ENCODE results near the gene FBRS.

Gene FBRS

GRCh38 chr16:30657866-30658730 lies at the start of gene FBRS:
Gene FBRS, plus strand, starts transcription at chr16:30658431. Its CDS starts 1,088 bp downstream, at chr16:30659519.
- H3K4me3 ChIP-seq (ENCODE audit: control insufficient read depth, low read depth, low read length), result peak within 1 kb of the TSS; percentile 92
- peak; percentile 43 for TF ChIP-seq CTCF (conservative IDR thresholded peaks at IDR 0.05; ENCODE audit: control insufficient read depth, insufficient read depth, low read depth, low read length)
- peak; percentile 100 for DNase-seq (ENCODE audit: low read depth)

GRCh38 chr16:30609002-30609925 lies 49.0 kb upstream of the FBRS start:
- DNase-seq (ENCODE audit: low read depth), result no peak
- H3K4me3 ChIP-seq (ENCODE audit: control insufficient read depth, low read depth, low read length), result peak overlapping the region; percentile 96
- TF ChIP-seq CTCF (conservative IDR thresholded peaks at IDR 0.05; ENCODE audit: control insufficient read depth, insufficient read depth, low read depth, low read length), result no peak

GRCh38 chr16:30609926-30610839 lies 48.0 kb upstream of the FBRS start, which contains the start of gene ZNF689:
Gene ZNF689, minus strand, starts transcription at chr16:30610389. Its CDS starts 348 bp downstream, at chr16:30610041.
- H3K4me3 ChIP-seq (ENCODE audit: control insufficient read depth, low read depth, low read length), result peak within 1 kb of the TSS; percentile 96
- TF ChIP-seq CTCF (conservative IDR thresholded peaks at IDR 0.05; ENCODE audit: control insufficient read depth, insufficient read depth, low read depth, low read length), result no peak
- DNase-seq (ENCODE audit: low read depth), result peak; percentile 97

GRCh38 chr16:30615358-30616091 lies 42.7 kb upstream of the FBRS start:
- no peak overlapping the region for H3K4me3 ChIP-seq (ENCODE audit: control insufficient read depth, low read depth, low read length)
- peak; percentile 74 for TF ChIP-seq CTCF (conservative IDR thresholded peaks at IDR 0.05; ENCODE audit: control insufficient read depth, insufficient read depth, low read depth, low read length)
- peak; percentile 54 for DNase-seq (ENCODE audit: low read depth)

- peak; percentile 54 for DNase-seq (ENCODE audit: low read depth)
- H3K4me3 ChIP-seq (ENCODE audit: control insufficient read depth, low read depth, low read length), result no peak overlapping the region
- no peak for TF ChIP-seq CTCF (conservative IDR thresholded peaks at IDR 0.05; ENCODE audit: control insufficient read depth, insufficient read depth, low read depth, low read length)
Observed at GRCh38 chr16:30619202-30619601, 39.0 kb upstream of the FBRS start.
